IPS-18c (cell line): Measurements from ENCODE around the gene MT1X.
"Not testable (repeated sequence)": the region's sequence is repeated elsewhere in the genome, so short reads cannot be mapped to it uniquely, and the experiment has no call there.

Experiments
- H3K4me3 ChIP-seq: 2 replicates; pipeline ENCODE4 v1.7.0; 2013; ENCODE audit warnings: low read depth, mild to moderate bottlenecking, low read length, moderate library complexity; ENCODE audit not compliant: insufficient read depth
- H3K9me3 ChIP-seq: one replicate; pipeline ENCODE4 v1.6.1; 2013; ENCODE audit warnings: mild to moderate bottlenecking, low read length, moderate library complexity; ENCODE audit not compliant: control insufficient read depth, insufficient read depth

The MT1X gene

GRCh38 chr16:56671691-56672090 is 10.6 kb upstream of the MT1X start:
- not testable (repeated sequence) for H3K4me3 ChIP-seq, H3K9me3 ChIP-seq

GRCh38 chr16:56672171-56672570 is 10.1 kb upstream of the MT1X start:
- not testable (repeated sequence) for H3K9me3 ChIP-seq

GRCh38 chr16:56672761-56673536 is 9.3 kb upstream of the MT1X start:
- Histone ChIP-seq H3K4me3 (no peak overlapping the region), H3K9me3 (no peaks in the 10 kb centered on the region)

More at GRCh38 chr16:56672171-56672570, 10.1 kb upstream of the MT1X start:
- not testable (repeated sequence) for H3K4me3 ChIP-seq

- H3K4me3 ChIP-seq = no peak overlapping the region
These were observed 8.3 kb upstream of the MT1X start for GRCh38 chr16:56673921-56674320.

GRCh38 chr16:56674570-56674969 is 7.7 kb upstream of the MT1X start:
- not testable (repeated sequence) for H3K4me3 ChIP-seq, H3K9me3 ChIP-seq

More at GRCh38 chr16:56673921-56674320, 8.3 kb upstream of the MT1X start:
- no peaks in the 10 kb centered on the region for H3K9me3 ChIP-seq

DNA sequence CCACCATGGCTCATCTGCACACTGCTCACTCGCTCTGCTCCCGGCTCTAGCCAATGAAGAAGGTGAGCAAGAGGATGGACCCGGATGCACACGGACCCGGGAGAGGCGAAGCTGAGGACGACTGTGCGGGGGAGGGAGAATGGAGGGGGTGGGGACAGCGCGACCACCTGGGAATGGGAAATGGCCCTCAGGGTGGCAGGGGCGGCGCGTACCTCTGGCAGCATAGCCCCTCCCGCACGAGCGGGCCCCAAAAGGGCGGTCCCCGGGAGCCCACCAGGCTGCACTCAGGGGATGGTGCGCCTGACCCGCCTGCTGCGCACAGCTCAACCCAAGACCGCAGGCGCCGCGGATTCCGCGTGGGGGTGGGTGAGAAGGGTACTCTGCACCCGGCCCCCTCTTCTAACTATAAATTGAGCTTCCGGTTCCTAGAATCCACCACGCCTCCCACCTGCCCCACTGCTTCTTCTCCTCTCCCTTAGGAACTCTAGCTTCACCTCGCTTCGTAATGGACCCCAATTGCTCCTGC is 6.5 kb upstream of the MT1X start:
- H3K4me3 ChIP-seq = peak overlapping the region; percentile 50

DNA sequence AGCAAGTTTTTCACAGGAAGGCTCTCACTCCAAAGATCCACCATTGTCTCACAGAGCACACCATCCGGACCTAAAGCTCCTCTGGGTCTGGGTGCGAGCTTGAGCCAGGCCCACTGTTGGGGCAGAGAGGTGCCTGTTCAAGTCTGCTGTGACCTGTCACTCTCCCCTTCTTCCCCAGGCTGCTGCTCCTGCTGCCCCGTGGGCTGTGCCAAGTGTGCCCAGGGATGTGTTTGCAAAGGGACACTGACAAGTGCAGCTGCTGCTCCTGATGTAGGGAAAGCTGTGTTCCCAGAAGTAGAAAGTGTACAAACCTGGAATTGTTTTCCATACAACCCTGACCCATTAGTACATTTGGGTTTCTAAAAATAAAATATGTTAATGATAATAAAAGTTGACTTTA is 4.8 kb upstream of the MT1X start:
- Histone ChIP-seq H3K4me3 (no peak overlapping the region), H3K9me3 (no peaks in the 10 kb centered on the region)

More for the DNA sequence above, 6.5 kb upstream of the MT1X start:
- no peaks in the 10 kb centered on the region for H3K9me3 ChIP-seq

DNA sequence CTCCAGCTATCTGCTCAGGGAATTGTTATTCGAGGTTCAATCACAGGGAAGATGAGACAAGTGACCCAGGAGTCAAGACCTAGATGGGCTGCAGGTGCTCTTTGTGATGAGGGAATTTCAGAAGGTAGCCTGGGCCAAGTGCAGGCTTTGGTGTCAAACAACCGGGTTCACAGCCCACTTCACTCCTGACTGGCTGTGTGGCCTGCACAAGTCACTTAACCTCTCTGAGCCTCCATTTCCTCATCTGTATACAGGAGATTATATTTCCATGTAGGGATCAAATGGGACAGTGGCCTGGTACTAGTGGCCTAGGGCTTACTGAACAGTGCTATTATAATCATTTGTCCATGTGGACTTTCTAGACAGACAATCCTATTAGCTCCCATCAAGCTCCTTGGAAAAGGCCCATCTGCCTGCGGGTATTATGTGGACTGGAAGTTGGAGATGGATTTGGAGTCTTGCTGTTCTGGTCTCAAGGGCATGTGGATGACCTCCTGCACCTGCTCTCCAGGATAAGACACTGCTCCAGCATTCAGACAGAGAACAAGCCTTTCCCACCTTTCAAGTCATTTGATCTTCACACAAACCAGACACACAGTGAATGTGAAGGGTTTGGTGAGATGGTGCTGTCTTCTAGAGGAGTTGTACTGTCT is 3.1 kb upstream of the MT1X start:
- no peaks in the 10 kb centered on the region for H3K9me3 ChIP-seq
- H3K4me3 ChIP-seq = no peak overlapping the region

DNA sequence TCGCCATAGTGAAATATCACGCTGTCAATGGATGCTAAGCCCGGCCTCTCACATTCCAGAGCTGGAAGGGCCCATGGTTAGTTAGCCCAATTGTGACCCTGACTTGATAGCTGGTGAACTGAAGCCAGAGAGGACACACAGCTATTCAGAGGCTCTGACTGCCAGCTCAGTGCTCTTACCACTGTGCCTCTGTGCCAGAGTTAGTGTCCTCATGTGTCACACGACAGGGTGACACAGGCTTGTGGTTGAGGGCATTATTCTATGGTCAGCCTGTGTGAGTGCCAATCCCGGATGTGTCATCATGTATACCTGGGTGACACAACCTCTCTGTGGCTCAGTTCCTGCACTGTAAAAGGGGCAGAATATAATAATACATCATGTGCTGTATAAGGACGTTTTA is 2.5 kb upstream of the MT1X start:
- no peaks in the 10 kb centered on the region for H3K9me3 ChIP-seq
- H3K4me3 ChIP-seq = no peak overlapping the region

GRCh38 chr16:56682703-56683397 is 580 bp downstream of the MT1X start:
- Histone ChIP-seq H3K9me3 (no peaks in the 10 kb centered on the region), H3K4me3 (peak overlapping the region; percentile 63)

- peak overlapping the region; percentile 63; the same call in 1 of the 2 replicates for H3K4me3 ChIP-seq
- H3K9me3 ChIP-seq = no peaks in the 10 kb centered on the region
These were observed 1.3 kb downstream of the MT1X start for GRCh38 chr16:56683424-56684172.

DNA sequence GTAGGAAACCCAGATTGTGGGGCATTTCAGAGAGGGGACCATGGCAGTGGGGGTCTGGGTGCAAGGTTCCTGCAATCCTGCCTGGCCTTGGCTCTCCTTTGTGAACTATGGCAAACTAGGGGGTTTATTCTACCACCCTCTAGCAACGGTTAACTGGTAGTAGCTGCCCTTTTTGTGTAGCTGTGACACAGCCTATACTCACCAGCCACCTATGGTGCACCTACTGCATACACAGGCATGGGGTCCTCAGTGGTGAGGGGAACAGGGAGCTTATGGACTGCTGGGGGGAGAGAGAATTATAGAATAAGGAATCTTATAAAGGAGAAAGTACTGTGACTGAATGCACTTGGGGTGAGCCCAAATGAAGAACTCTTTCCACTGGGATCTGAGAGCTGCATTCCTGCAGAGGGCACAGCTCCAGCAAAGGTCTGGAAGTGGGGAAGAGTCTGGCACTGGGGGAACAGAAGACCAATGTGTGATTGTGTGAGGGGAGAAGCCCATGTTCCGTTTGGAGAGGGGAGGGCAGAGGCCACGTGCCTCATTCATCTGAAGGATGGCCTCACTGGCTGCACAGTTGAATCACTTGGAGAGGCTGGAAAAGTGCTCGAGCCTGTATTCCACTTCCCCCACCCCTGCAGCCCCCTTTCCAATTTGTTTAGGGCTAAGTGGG is 2.1 kb downstream of the MT1X start:
- no peaks in the 10 kb centered on the region for H3K9me3 ChIP-seq
- H3K4me3 ChIP-seq = no peak overlapping the region

DNA sequence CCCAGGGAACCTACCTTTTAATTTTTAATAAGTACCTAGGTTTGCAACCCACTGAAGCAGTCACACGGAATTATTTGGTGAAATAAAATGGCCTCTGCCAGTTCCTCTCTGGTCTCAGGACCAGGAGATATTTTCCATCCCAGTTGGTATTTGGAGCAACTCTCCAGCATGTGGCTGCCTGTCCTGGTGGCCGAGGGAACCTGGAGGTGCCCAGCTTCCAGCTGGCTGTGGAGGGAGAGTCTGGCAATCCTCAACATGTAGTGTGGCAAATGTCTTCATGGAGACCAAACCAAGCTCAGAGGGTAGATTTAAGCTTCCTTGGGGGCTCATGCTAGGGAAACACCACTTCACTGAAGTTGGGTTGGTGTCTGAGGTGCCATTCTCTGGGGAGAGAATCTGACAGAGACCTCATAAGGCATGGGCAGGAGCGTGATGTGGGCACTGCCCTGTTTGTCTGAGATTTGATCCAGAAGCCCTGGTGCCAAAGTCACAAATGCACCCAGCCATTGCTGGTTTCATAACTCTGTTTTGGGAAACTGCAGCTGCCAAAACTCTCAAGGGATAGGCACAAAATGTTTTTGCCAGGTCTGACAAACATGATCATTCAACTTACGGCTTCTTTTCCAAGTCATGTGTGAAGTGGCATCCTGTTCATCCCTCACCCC is 2.8 kb downstream of the MT1X start:
- Histone ChIP-seq H3K4me3 (no peak overlapping the region), H3K9me3 (no peaks in the 10 kb centered on the region)

- no peak overlapping the region for H3K4me3 ChIP-seq
- H3K9me3 ChIP-seq = no peaks in the 10 kb centered on the region
These were observed 4.5 kb downstream of the MT1X start for GRCh38 chr16:56686758-56687157.

GRCh38 chr16:56688762-56689161 is 6.5 kb downstream of the MT1X start:
- Histone ChIP-seq H3K4me3 (no peak overlapping the region), H3K9me3 (no peaks in the 10 kb centered on the region)

DNA sequence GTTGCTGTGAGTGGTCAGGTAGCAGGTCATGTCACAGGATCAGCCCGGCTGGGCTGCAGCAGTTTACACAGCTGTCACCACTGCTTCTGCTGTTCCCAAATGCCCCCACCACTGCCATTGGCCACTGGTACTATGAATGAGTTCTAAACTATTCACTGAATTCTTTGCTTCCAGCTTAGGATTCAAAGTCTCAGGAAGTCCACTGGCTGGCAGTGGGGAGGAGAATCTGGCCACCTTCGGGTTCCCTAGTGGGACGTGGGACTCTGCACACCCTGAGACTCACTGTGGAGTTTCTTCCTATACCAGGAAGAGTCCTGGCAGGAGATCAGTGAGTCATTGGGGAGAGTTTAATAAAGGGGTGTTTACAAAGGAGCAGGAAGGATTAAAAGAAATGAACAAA is 6.9 kb downstream of the MT1X start:
- no peaks in the 10 kb centered on the region for H3K9me3 ChIP-seq
- no peak overlapping the region for H3K4me3 ChIP-seq
